LNCAP (cell line): ENCODE data around the gene PLPP7.

Experiments
- CTCF ChIP-seq: fragments of 450-650 bp; IDR thresholded peaks from 2 replicates; pipeline ENCODE4 v1.5.1; 2017; ENCODE audit warnings: mild to moderate bottlenecking

Gene PLPP7

GRCh38 chr9:131262327-131263032 lies 27.0 kb upstream of the PLPP7 start:
- TF ChIP-seq CTCF = no peak

GRCh38 chr9:131263701-131264100 lies 25.8 kb upstream of the PLPP7 start:
- TF ChIP-seq CTCF = no peak

DNA sequence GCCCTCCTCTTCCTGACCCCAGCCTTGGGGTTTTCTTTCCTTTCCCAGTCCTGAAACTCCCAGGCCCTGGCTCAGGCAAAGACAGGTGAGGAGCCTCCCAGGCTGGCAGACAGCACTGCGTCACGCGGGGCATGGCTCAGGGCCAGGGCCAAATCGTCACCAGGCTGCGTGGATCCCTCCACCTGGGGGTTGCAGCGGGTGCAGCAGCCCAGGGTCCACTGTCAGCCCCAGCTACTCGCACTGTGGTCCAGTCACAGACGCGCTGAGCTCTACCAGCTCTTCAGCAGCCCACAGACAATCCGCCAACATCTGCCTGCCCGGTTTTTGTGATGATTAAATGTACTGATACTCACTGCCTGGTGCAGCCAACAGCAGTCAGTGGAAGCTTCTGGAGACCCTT lies 25.3 kb upstream of the PLPP7 start:
- TF ChIP-seq CTCF = no peak

- TF ChIP-seq CTCF = no peak
Observed at GRCh38 chr9:131266266-131267229, 23.0 kb upstream of the PLPP7 start.

GRCh38 chr9:131270171-131271015 lies 19.1 kb upstream of the PLPP7 start:
- TF ChIP-seq CTCF = no peak

DNA sequence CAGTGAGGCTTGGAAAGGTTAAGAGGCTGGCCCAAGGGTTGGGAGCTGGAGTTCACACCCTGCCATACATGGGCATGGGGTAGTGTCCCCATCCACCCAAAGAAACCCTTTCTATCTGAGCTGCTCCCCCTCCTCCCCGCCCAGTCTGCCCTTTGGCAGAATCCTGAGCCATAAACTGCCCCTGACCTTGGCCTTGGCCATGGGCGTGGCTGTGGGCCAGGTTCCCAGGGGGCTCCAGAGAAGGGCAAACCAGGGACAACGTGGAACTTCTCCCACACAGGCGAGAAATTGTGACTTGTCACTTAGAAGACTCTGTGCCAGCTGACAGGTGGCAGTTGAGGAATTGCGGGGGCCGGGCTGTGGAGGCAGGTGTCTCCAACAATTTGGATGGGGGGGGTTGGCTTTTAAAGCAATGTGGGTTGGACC lies 18.0 kb upstream of the PLPP7 start:
- TF ChIP-seq CTCF = no peak

- no peak for TF ChIP-seq CTCF
Observed at GRCh38 chr9:131272212-131272611, 17.3 kb upstream of the PLPP7 start.
